Progenitor cell of endocrine pancreas (in vitro differentiated cells): ENCODE data around the gene PMFBP1. TPM values are rescaled to one million over a fixed set of nuclear protein-coding genes. Genes with fewer than 3 reads are reported as not detected.

Experiments
- DNase-seq: peaks from one replicate; pipeline ENCODE4 v3.0.0; 2021; ENCODE audit warnings: low spot score; ENCODE audit not compliant: unreplicated experiment
- H3K27ac Mint-ChIP-seq: 2 replicates; pipeline ENCODE4 v1.8.0; 2021; ENCODE audit warnings: mild to moderate bottlenecking, moderate library complexity, mixed read lengths
- H3K27me3 Mint-ChIP-seq: 2 replicates; pipeline ENCODE4 v1.8.0; 2021; ENCODE audit warnings: mixed read lengths
- H3K36me3 Mint-ChIP-seq: 2 replicates; pipeline ENCODE4 v1.8.0; 2022; ENCODE audit warnings: mixed read lengths; ENCODE audit not compliant: insufficient read depth
- H3K4me1 Mint-ChIP-seq: 2 replicates; pipeline ENCODE4 v1.8.0; 2021; ENCODE audit warnings: low read depth, mixed read lengths
- H3K4me3 Mint-ChIP-seq: 2 replicates; pipeline ENCODE4 v1.8.0; 2021; ENCODE audit warnings: low read depth, mild to moderate bottlenecking, moderate library complexity, mixed read lengths
- H3K9me3 Mint-ChIP-seq: 2 replicates; pipeline ENCODE4 v1.8.0; 2021; ENCODE audit warnings: low read depth, mixed read lengths
- total RNA-seq: library from RNA; stranded (reverse); gene quantifications from 2 replicates; pipeline ENCODE4 v1.2.1, GENCODE V29; 2021
- TF ChIP-seq, protein P1 (sequence below): fragments of 200-600 bp; sonication (generic); IDR thresholded peaks from one replicate; pipeline ENCODE4 v1.5.0; 2021; ENCODE audit warnings: antibody characterized with exemption, mild to moderate bottlenecking; ENCODE audit not compliant: unreplicated experiment

PMFBP1 gene
- total RNA-seq, 1 donor from 2014 or later = 3.9 TPM

GRCh38 chr16:72099377-72099818, 72.6 kb downstream of the PMFBP1 start:
- H3K27ac Mint-ChIP-seq = no peak overlapping the region
- H3K4me1 Mint-ChIP-seq = peaks cover 7% of the 10 kb centered on the region
- H3K27me3 Mint-ChIP-seq = no peaks in the 10 kb centered on the region
- peak; percentile 39 for DNase-seq
- H3K36me3 Mint-ChIP-seq = peaks cover 29% of the 10 kb centered on the region
- H3K9me3 Mint-ChIP-seq = no peaks in the 10 kb centered on the region
- no peak overlapping the region for H3K4me3 Mint-ChIP-seq
- TF ChIP-seq, protein P1, sequence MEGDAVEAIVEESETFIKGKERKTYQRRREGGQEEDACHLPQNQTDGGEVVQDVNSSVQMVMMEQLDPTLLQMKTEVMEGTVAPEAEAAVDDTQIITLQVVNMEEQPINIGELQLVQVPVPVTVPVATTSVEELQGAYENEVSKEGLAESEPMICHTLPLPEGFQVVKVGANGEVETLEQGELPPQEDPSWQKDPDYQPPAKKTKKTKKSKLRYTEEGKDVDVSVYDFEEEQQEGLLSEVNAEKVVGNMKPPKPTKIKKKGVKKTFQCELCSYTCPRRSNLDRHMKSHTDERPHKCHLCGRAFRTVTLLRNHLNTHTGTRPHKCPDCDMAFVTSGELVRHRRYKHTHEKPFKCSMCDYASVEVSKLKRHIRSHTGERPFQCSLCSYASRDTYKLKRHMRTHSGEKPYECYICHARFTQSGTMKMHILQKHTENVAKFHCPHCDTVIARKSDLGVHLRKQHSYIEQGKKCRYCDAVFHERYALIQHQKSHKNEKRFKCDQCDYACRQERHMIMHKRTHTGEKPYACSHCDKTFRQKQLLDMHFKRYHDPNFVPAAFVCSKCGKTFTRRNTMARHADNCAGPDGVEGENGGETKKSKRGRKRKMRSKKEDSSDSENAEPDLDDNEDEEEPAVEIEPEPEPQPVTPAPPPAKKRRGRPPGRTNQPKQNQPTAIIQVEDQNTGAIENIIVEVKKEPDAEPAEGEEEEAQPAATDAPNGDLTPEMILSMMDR = peak; percentile 60

DNA sequence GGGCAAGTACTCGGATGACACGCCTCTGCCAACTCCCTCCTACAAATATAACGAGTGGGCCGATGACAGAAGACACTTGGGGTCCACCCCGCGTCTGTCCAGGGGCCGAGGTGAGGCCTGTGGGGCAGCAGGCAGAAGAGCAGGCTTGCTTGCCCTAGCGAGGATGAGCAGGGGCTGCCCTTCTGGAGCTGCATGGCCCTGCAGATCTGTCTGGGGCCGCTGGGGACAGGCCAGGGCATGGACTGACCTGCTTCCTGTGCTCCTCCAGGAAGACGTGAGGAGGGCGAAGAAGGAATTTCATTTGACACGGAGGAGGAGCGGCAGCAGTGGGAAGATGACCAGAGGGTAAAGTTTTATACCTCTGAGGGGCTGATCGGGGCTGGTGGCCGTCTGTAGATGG, 73.0 kb downstream of the PMFBP1 start:
- no peaks in the 10 kb centered on the region for H3K27me3 Mint-ChIP-seq
- no peak overlapping the region for H3K27ac Mint-ChIP-seq
- H3K36me3 Mint-ChIP-seq = peaks cover 26% of the 10 kb centered on the region
- TF ChIP-seq, protein P1 = no peak
- peaks cover 7% of the 10 kb centered on the region for H3K4me1 Mint-ChIP-seq
- H3K9me3 Mint-ChIP-seq = no peaks in the 10 kb centered on the region
- no peak for DNase-seq
- no peak overlapping the region for H3K4me3 Mint-ChIP-seq

GRCh38 chr16:72094266-72094610, 77.7 kb downstream of the PMFBP1 start:
- peak overlapping the region; percentile 98 for H3K27ac Mint-ChIP-seq
- peaks cover 21% of the 10 kb centered on the region for H3K4me1 Mint-ChIP-seq
- H3K27me3 Mint-ChIP-seq = no peaks in the 10 kb centered on the region
- TF ChIP-seq, protein P1 = no peak
- H3K36me3 Mint-ChIP-seq = peaks cover 15% of the 10 kb centered on the region
- no peaks in the 10 kb centered on the region for H3K9me3 Mint-ChIP-seq
- peak overlapping the region; percentile 98 for H3K4me3 Mint-ChIP-seq
- no peak for DNase-seq

DNA sequence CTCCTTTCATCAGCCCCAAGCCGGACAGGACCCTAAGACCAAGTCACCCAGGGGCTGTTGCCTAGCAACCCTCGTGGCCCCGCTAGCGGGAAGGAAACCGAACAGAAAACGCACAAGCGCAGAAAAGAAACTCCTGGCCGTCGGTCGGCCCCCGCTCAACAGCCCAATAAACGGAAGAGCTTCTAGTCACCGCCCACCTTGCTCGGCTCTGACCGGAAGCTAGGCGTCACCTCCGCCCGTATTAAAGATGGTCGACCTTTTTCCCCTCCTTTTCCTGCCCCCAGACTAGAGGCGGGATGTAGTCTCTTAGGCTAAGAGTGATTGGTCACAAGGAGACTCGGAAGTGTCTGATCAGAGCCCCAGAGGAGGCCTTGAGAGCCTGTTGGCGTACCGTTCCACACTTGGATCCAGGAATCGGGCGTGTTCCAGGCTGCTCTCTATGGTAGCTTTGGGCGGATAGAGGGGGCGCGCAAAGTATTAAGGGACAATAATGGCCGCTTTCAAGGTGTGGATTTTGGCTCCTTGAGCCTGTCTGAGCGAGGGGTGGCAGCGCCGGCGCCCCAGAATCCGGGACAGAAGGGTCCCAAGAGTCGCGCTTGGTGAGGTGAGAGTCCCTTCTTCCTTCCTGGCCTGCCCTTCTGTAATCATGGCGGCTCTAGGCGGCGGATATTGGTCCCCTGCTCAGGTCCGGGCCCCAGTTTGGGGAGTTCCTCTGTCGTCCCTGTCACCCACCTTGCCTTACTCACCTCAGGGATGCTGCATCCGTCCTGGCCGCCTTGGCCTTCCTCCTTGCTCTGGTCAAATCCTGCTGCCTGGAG, 78.3 kb downstream of the PMFBP1 start, which contains the start of the genes DHX38 and TXNL4B:
DHX38 (plus strand) TSS at position 400 of the 818 bp plus-strand sequence. CDS start 2,311 bp downstream, outside the sequence.
TXNL4B (minus strand) TSS at position 173 of the 818 bp plus-strand sequence. CDS start 2,871 bp downstream, outside the sequence.
- peak; percentile 77 for DNase-seq
- H3K4me3 Mint-ChIP-seq = peak within 1 kb of the TSS; percentile 98
- TF ChIP-seq, protein P1 = no peak
- no peaks in the 10 kb centered on the region for H3K9me3 Mint-ChIP-seq
- H3K27ac Mint-ChIP-seq = peak within 1 kb of the TSS; percentile 98
- H3K4me1 Mint-ChIP-seq = peaks cover 21% of the 10 kb centered on the region
- no peaks in the 10 kb centered on the region for H3K27me3 Mint-ChIP-seq
- peaks cover 17% of the 10 kb centered on the region for H3K36me3 Mint-ChIP-seq

DNA sequence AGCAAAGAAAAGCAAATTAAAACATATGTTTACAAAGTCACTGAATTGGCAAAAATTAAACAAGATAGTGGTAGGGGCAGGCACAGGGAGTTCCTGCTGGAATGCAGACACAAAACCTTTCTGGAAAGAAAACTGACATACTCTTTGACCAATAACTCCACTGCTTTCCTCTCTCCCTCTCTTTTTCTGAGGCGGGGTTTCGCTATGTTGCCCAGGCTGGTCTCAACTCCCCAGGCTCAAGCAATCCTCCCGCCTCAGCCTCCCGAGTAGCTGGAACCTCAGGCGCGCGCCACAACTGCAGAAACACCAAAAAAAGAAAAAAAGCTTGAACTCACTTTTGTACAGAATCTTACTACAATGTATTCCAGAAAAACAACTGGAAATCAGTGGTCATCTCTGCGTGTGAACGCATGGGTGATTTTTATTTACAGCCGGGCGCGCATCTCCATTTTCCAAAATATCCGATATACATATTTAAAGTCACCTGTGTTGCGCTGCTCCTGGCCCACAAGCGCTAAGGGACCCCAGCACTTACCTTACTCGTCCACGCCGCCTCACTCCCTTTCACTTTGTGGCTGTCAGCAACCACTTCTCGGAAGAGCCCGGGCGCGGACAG, 79.0 kb downstream of the PMFBP1 start:
- H3K4me1 Mint-ChIP-seq = peaks cover 21% of the 10 kb centered on the region
- H3K27me3 Mint-ChIP-seq = no peaks in the 10 kb centered on the region
- peak overlapping the region; percentile 98 for H3K4me3 Mint-ChIP-seq
- DNase-seq = no peak
- peaks cover 18% of the 10 kb centered on the region for H3K36me3 Mint-ChIP-seq
- H3K9me3 Mint-ChIP-seq = no peaks in the 10 kb centered on the region
- TF ChIP-seq, protein P1 = no peak
- H3K27ac Mint-ChIP-seq = peak overlapping the region; percentile 98
